Suprapubic skin (tissue), 4 donors: ENCODE measurements around the gene CD244. TPM values are rescaled to one million over a fixed set of nuclear protein-coding genes. Genes with fewer than 3 reads are reported as not detected.

Source experiments
- DNase-seq, 2 donors: peaks; one replicate each; pipeline ENCODE4 v3.0.0-alpha.2; 2019; ENCODE audit warnings: low spot score in 2 of 2
- H3K27ac ChIP-seq: fragments of 200-600 bp; sonication (generic); one replicate; pipeline ENCODE4 v1.5.1; 2019
- H3K27me3 ChIP-seq: fragments of 200-600 bp; sonication (generic); one replicate; pipeline ENCODE4 v1.5.1; 2019
- H3K36me3 ChIP-seq: fragments of 200-600 bp; sonication (generic); one replicate; pipeline ENCODE4 v1.5.1; 2019
- H3K4me1 ChIP-seq: fragments of 200-600 bp; sonication (generic); one replicate; pipeline ENCODE4 v1.5.1; 2019
- H3K4me3 ChIP-seq: fragments of 200-600 bp; sonication (generic); one replicate; pipeline ENCODE4 v1.5.1; 2019; ENCODE audit warnings: mild to moderate bottlenecking
- H3K9me3 ChIP-seq: fragments of 200-600 bp; sonication (generic); one replicate; pipeline ENCODE4 v1.5.1; 2019
- CTCF ChIP-seq, 2 donors: fragments of 200-600 bp in 1 of 2; fragments of 450-650 bp in 1 of 2; sonication (generic) in 1 of 2; IDR thresholded peaks; one replicate each; pipeline ENCODE4 v1.5.1; 2016 to 2019; ENCODE audit warnings: antibody characterized with exemption in 2 of 2, mild to moderate bottlenecking in 1 of 2, moderate library complexity in 1 of 2
- EP300 ChIP-seq: sonication (generic); formaldehyde crosslinking; IDR thresholded peaks from one replicate; pipeline ENCODE4 v1.6.1; 2017; ENCODE audit warnings: antibody characterized with exemption
- POLR2A ChIP-seq, 2 donors: fragments of 450-650 bp; IDR thresholded peaks; one replicate each; pipeline ENCODE4 v1.6.1; 2017; ENCODE audit warnings: antibody characterized with exemption in 2 of 2, mild to moderate bottlenecking in 2 of 2, moderate library complexity in 2 of 2
- POLR2AphosphoS5 ChIP-seq, 3 donors: sonication (generic); formaldehyde crosslinking; IDR thresholded peaks; one replicate each; pipeline ENCODE4 v1.6.1; 2017; ENCODE audit warnings: antibody characterized with exemption in 3 of 3
- WGBS: methylation state at CpG from one replicate; pipeline ENCODE4 v1.1.5; 2018; 5-methylcytosine and 5-hydroxymethylcytosine counted together
- total RNA-seq, 4 donors: library from RNA; depleted of rRNA; stranded (reverse); fragments of >200 nt; gene quantifications; one replicate each; pipeline ENCODE4 v1.1.0, GENCODE V29; 2016

Gene CD244
- total RNA-seq, result under 1 TPM in 2 of 4 donors, not detected in 2; 0.49 to 0.68 TPM

- 37% methylated on average over 7 of the region's 12 CpGs for WGBS
- Histone ChIP-seq H3K4me3 (no peak within 1 kb of the TSS), H3K4me1 (peaks cover 9% of the 10 kb centered on the region), H3K9me3 (no peaks in the 10 kb centered on the region), H3K27me3 (no peaks in the 10 kb centered on the region), H3K27ac (no peak within 1 kb of the TSS), H3K36me3 (no peaks in the 10 kb centered on the region)
- no peak for DNase-seq
- TF ChIP-seq POLR2A (IDR thresholded peaks at IDR 0.05) (no peak), EP300 (no peak), POLR2AphosphoS5 (IDR thresholded peaks at IDR 0.05) (no peak), CTCF (IDR thresholded peaks at IDR 0.05) (no peak)
Observed at GRCh38 chr1:160862203-160863060, at the start of gene CD244. CD244 (minus strand) TSS chr1:160862887; CDS start chr1:160862677, 210 bp downstream.

GRCh38 chr1:160911925-160912324 is 49.2 kb upstream of the CD244 start:
- no peak for DNase-seq
- peaks cover 2% of the 10 kb centered on the region for H3K4me1 ChIP-seq
- H3K27me3 ChIP-seq, result peaks cover 4% of the 10 kb centered on the region
- 64% methylated on average over 2 of the region's 2 CpGs for WGBS
- H3K9me3 ChIP-seq, result no peaks in the 10 kb centered on the region
- TF ChIP-seq CTCF (IDR thresholded peaks at IDR 0.05) (no peak), EP300 (no peak), POLR2AphosphoS5 (IDR thresholded peaks at IDR 0.05) (no peak), POLR2A (IDR thresholded peaks at IDR 0.05) (no peak)
- H3K36me3 ChIP-seq, result no peaks in the 10 kb centered on the region
- H3K27ac ChIP-seq, result no peak overlapping the region
- no peak overlapping the region for H3K4me3 ChIP-seq

GRCh38 chr1:160911441-160911840 is 48.8 kb upstream of the CD244 start:
- Histone ChIP-seq H3K4me1 (peaks cover 2% of the 10 kb centered on the region), H3K27ac (no peak overlapping the region), H3K36me3 (no peaks in the 10 kb centered on the region), H3K27me3 (peaks cover 4% of the 10 kb centered on the region), H3K9me3 (no peaks in the 10 kb centered on the region), H3K4me3 (no peak overlapping the region)
- no peak for TF ChIP-seq POLR2A (IDR thresholded peaks at IDR 0.05)
- no peak for TF ChIP-seq CTCF (IDR thresholded peaks at IDR 0.05)
- no peak for TF ChIP-seq POLR2AphosphoS5 (IDR thresholded peaks at IDR 0.05)
- TF ChIP-seq EP300, result no peak
- DNase-seq, result no peak
- WGBS, result 70% methylated on average over 7 of the region's 7 CpGs

GRCh38 chr1:160910170-160910750 is 47.6 kb upstream of the CD244 start:
- H3K36me3 ChIP-seq, result no peaks in the 10 kb centered on the region
- 90% methylated on average over 6 of the region's 6 CpGs for WGBS
- no peaks in the 10 kb centered on the region for H3K9me3 ChIP-seq
- no peak for DNase-seq
- H3K27ac ChIP-seq, result no peak overlapping the region
- H3K4me1 ChIP-seq, result peaks cover 2% of the 10 kb centered on the region
- no peaks in the 10 kb centered on the region for H3K27me3 ChIP-seq
- TF ChIP-seq POLR2A (IDR thresholded peaks at IDR 0.05) (no peak), CTCF (IDR thresholded peaks at IDR 0.05) (no peak), POLR2AphosphoS5 (IDR thresholded peaks at IDR 0.05) (no peak)
- no peak overlapping the region for H3K4me3 ChIP-seq

- no peak for TF ChIP-seq POLR2A (IDR thresholded peaks at IDR 0.05)
- TF ChIP-seq CTCF (IDR thresholded peaks at IDR 0.05), result no peak
- no peak for TF ChIP-seq POLR2AphosphoS5 (IDR thresholded peaks at IDR 0.05)
- TF ChIP-seq EP300, result no peak
- WGBS, result 36% methylated on average over 7 of the region's 7 CpGs
- H3K9me3 ChIP-seq, result no peaks in the 10 kb centered on the region
- H3K27ac ChIP-seq, result no peak overlapping the region
- H3K36me3 ChIP-seq, result no peaks in the 10 kb centered on the region
- no peak for DNase-seq
- no peak overlapping the region for H3K4me3 ChIP-seq
- peaks cover 2% of the 10 kb centered on the region for H3K4me1 ChIP-seq
- no peaks in the 10 kb centered on the region for H3K27me3 ChIP-seq
Observed at GRCh38 chr1:160907976-160908375, 45.3 kb upstream of the CD244 start.
